HUES64 (cell line): Measurements from ENCODE around the gene SFSWAP.

ENCODE experiments used
- H3K27ac ChIP-seq: 2 replicates; pipeline ENCODE4 v1.7.0; 2013; ENCODE audit warnings: low read depth, low read length, inconsistent platforms
- H3K27me3 ChIP-seq: 2 replicates; pipeline ENCODE4 v1.6.1; 2013; ENCODE audit warnings: mild to moderate bottlenecking, low read length; ENCODE audit not compliant: insufficient read depth
- H3K36me3 ChIP-seq: 2 replicates; pipeline ENCODE4 v1.6.1; 2013; ENCODE audit warnings: mild to moderate bottlenecking, low read length; ENCODE audit not compliant: insufficient read depth
- H3K4me1 ChIP-seq: 2 replicates; pipeline ENCODE4 v1.6.1; 2013; ENCODE audit warnings: mild to moderate bottlenecking, low read length, moderate library complexity; ENCODE audit not compliant: insufficient read depth
- H3K4me3 ChIP-seq: 2 replicates; pipeline ENCODE4 v1.5.1; 2013; ENCODE audit warnings: mild to moderate bottlenecking, low read length, moderate library complexity
- H3K9ac ChIP-seq: 2 replicates; pipeline ENCODE4 v1.6.1; 2013; ENCODE audit warnings: mild to moderate bottlenecking, low read depth, low read length
- H3K9me3 ChIP-seq: 2 replicates; pipeline ENCODE4 v1.6.1; 2013; ENCODE audit warnings: low read depth, low read length; ENCODE audit not compliant: insufficient read depth
- WGBS: fragments of 150-250, 120-280 bp; methylation state at CpG from one replicate; pipeline ENCODE4 v1.1.7; 2013; ENCODE audit warnings: missing lambda C conversion rate; 5-methylcytosine and 5-hydroxymethylcytosine counted together

Gene SFSWAP

GRCh38 chr12:131842169-131842568 lies 131.3 kb downstream of the SFSWAP start:
- 95% methylated on average over 15 of the region's 15 CpGs for WGBS

GRCh38 chr12:131843527-131843926 lies 132.6 kb downstream of the SFSWAP start:
- peaks cover 20% of the 10 kb centered on the region for H3K36me3 ChIP-seq
- H3K9me3 ChIP-seq: no peaks in the 10 kb centered on the region
- no peaks in the 10 kb centered on the region for H3K27me3 ChIP-seq
- no peak overlapping the region for H3K4me3 ChIP-seq
- H3K4me1 ChIP-seq: no peaks in the 10 kb centered on the region
- no peak overlapping the region for H3K9ac ChIP-seq
- 97% methylated on average over 16 of the region's 16 CpGs for WGBS
- no peak overlapping the region for H3K27ac ChIP-seq

More at GRCh38 chr12:131842169-131842568, 131.3 kb downstream of the SFSWAP start:
- no peak overlapping the region for H3K27ac ChIP-seq
- H3K4me1 ChIP-seq: no peaks in the 10 kb centered on the region
- H3K9me3 ChIP-seq: no peaks in the 10 kb centered on the region
- no peaks in the 10 kb centered on the region for H3K27me3 ChIP-seq
- no peak overlapping the region for H3K9ac ChIP-seq
- peaks cover 20% of the 10 kb centered on the region for H3K36me3 ChIP-seq
- no peak overlapping the region for H3K4me3 ChIP-seq

GRCh38 chr12:131844140-131844539 lies 133.2 kb downstream of the SFSWAP start:
- no peaks in the 10 kb centered on the region for H3K4me1 ChIP-seq
- H3K27ac ChIP-seq: no peak overlapping the region
- H3K4me3 ChIP-seq: no peak overlapping the region
- no peak overlapping the region for H3K9ac ChIP-seq
- H3K36me3 ChIP-seq: peaks cover 20% of the 10 kb centered on the region
- H3K27me3 ChIP-seq: no peaks in the 10 kb centered on the region
- no peaks in the 10 kb centered on the region for H3K9me3 ChIP-seq
- WGBS: 94% methylated on average over 11 of the region's 11 CpGs

- 96% methylated on average over 25 of the region's 25 CpGs for WGBS
- Histone ChIP-seq H3K9me3 (no peaks in the 10 kb centered on the region), H3K27ac (no peak overlapping the region), H3K4me1 (no peaks in the 10 kb centered on the region), H3K9ac (no peak overlapping the region), H3K27me3 (no peaks in the 10 kb centered on the region), H3K4me3 (no peak overlapping the region), H3K36me3 (peaks cover 20% of the 10 kb centered on the region)
Observed at GRCh38 chr12:131844656-131845055, 133.8 kb downstream of the SFSWAP start.

GRCh38 chr12:131845121-131845520 lies 134.2 kb downstream of the SFSWAP start:
- no peak overlapping the region for H3K27ac ChIP-seq
- no peak overlapping the region for H3K4me3 ChIP-seq
- no peaks in the 10 kb centered on the region for H3K4me1 ChIP-seq
- no peak overlapping the region for H3K9ac ChIP-seq
- H3K9me3 ChIP-seq: no peaks in the 10 kb centered on the region
- WGBS: 95% methylated on average over 29 of the region's 29 CpGs
- H3K27me3 ChIP-seq: no peaks in the 10 kb centered on the region
- H3K36me3 ChIP-seq: peaks cover 20% of the 10 kb centered on the region

- H3K36me3 ChIP-seq: peaks cover 11% of the 10 kb centered on the region
- no peak overlapping the region for H3K4me3 ChIP-seq
- no peak overlapping the region for H3K27ac ChIP-seq
- H3K27me3 ChIP-seq: no peaks in the 10 kb centered on the region
- no peaks in the 10 kb centered on the region for H3K9me3 ChIP-seq
- WGBS: 95% methylated on average over 10 of the region's 10 CpGs
- H3K9ac ChIP-seq: no peak overlapping the region
- no peaks in the 10 kb centered on the region for H3K4me1 ChIP-seq
Observed at GRCh38 chr12:131847456-131847855, 136.6 kb downstream of the SFSWAP start.

- Histone ChIP-seq H3K4me1 (no peaks in the 10 kb centered on the region), H3K27ac (no peak overlapping the region), H3K36me3 (peaks cover 11% of the 10 kb centered on the region), H3K4me3 (no peak overlapping the region), H3K9ac (no peak overlapping the region), H3K27me3 (no peaks in the 10 kb centered on the region), H3K9me3 (no peaks in the 10 kb centered on the region)
- WGBS: 95% methylated on average over 24 of the region's 24 CpGs
Observed at GRCh38 chr12:131848753-131849152, 137.9 kb downstream of the SFSWAP start.
